GM18870 (cell line): ENCODE measurements around the gene MYO9A.

ENCODE experiments used
- ATAC-seq: cut with Tn5 transposase; IDR thresholded peaks from one replicate; pipeline ENCODE4 v1.9.1; 2021; ENCODE audit warnings: moderate library complexity; ENCODE audit not compliant: unreplicated experiment

The MYO9A gene, protein sequence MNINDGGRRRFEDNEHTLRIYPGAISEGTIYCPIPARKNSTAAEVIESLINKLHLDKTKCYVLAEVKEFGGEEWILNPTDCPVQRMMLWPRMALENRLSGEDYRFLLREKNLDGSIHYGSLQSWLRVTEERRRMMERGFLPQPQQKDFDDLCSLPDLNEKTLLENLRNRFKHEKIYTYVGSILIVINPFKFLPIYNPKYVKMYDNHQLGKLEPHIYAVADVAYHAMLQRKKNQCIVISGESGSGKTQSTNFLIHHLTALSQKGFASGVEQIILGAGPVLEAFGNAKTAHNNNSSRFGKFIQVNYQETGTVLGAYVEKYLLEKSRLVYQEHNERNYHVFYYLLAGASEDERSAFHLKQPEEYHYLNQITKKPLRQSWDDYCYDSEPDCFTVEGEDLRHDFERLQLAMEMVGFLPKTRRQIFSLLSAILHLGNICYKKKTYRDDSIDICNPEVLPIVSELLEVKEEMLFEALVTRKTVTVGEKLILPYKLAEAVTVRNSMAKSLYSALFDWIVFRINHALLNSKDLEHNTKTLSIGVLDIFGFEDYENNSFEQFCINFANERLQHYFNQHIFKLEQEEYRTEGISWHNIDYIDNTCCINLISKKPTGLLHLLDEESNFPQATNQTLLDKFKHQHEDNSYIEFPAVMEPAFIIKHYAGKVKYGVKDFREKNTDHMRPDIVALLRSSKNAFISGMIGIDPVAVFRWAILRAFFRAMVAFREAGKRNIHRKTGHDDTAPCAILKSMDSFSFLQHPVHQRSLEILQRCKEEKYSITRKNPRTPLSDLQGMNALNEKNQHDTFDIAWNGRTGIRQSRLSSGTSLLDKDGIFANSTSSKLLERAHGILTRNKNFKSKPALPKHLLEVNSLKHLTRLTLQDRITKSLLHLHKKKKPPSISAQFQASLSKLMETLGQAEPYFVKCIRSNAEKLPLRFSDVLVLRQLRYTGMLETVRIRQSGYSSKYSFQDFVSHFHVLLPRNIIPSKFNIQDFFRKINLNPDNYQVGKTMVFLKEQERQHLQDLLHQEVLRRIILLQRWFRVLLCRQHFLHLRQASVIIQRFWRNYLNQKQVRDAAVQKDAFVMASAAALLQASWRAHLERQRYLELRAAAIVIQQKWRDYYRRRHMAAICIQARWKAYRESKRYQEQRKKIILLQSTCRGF (N-terminal part only)

DNA sequence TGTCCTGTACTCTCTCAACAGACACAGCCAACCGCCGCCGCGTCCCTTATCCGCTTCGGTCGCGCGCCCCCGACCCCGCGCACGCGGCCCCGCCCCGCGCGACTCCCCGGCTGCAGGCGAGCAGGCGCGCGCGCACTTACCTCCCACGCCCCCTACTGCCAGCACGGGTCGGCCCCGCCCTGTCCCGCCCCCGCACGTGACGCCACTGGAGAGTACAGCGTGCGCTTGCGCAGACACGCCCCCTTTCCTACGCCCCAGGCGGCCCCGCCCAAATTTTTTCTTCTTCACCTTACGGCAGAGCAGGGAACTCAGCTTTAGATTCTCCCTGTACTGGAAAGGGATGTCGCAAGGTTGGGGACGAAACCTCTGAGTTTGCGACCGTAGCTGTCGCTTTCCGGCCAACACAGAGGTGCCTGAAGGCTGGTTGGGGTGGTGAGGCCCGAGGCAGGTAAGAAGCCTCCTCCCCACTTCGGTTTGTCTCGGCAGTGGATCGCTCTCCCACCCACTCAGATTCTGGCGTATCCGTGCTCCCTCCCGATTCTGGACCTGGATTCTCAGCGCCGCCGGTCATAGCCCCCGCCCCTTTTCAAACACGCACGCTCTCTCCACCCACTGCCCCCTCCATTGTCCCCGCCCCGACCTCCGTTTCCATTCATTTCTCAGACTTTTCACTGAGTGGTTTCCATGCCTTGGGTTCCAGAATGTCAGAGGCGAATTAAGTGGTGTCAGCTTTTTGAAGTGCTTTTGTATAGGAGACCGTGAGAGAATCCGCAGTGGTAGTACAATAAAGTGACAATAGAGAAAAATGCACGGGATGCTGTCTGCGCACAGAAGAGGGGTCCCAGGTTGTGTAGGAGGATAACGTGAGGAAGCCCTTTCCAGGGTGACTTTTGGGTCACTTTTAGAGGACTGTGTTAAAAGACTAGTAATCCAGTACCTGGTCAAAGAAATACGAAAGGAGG is at the start of gene MYO9A, which contains the start of gene SENP8:
Gene MYO9A (minus strand): TSS at position 134 of the 962 bp plus-strand sequence. CDS start 71,587 bp downstream, outside the sequence.
Gene SENP8 (plus strand): TSS at position 387 of the 962 bp plus-strand sequence. CDS start 21,221 bp downstream, outside the sequence.
- peak; percentile 72 for ATAC-seq

GRCh38 chr15:72167445-72167844 is 49.5 kb upstream of the MYO9A start:
- no peak for ATAC-seq

DNA sequence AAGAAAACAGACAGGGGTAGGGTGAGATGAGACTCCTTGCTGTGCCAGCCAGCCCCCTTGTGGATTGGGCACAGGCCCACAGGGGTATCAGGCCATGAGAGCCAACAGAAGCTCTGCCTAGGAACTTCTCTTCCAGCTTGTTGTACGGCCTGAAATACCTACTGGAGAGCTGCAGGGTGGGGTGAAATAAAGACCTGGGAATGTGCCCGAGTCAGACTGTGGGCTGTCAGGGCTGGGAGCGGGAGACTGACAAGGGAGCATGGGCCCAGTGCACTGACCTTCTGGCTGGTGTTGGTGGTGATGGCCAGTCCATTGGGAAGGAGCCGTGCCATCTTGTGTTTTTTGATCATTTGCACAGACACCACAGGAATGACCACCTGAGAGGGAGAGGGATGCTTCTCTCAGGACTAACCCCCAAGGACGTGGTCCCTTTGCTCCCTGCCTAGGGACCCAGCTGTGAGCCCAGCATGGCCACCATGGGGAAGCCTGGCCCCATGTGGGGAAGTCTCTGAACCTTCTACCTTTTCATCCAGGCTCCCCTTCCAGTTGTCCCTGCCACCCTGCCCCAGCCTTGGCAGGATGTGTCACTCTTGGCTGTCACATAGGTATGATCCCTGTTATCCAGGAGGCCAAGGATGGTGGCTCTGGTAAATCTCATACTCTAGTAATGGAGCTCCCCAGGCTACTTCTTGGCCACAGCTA is 48.9 kb upstream of the MYO9A start:
- no peak for ATAC-seq

DNA sequence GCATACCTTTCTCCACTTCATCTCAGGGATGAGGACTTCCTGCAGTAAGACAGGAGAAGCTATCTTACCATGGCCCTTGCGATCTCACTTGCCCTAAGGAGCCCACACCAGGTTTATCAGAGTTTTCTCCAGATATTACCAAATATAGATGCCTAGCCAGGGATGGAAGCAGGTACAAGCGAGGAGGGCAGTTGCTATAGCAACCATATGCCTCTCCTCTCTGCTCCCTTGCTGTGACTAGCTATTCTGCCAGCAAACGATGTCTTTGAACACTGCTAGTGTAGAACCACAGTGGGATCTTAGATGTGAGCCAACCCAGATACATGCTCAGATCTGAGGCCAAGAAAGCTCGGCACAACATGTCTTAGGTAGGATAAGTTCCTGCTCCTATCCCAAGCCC is 45.8 kb upstream of the MYO9A start:
- ATAC-seq = no peak

GRCh38 chr15:72162569-72162968 is 44.6 kb upstream of the MYO9A start:
- no peak for ATAC-seq

DNA sequence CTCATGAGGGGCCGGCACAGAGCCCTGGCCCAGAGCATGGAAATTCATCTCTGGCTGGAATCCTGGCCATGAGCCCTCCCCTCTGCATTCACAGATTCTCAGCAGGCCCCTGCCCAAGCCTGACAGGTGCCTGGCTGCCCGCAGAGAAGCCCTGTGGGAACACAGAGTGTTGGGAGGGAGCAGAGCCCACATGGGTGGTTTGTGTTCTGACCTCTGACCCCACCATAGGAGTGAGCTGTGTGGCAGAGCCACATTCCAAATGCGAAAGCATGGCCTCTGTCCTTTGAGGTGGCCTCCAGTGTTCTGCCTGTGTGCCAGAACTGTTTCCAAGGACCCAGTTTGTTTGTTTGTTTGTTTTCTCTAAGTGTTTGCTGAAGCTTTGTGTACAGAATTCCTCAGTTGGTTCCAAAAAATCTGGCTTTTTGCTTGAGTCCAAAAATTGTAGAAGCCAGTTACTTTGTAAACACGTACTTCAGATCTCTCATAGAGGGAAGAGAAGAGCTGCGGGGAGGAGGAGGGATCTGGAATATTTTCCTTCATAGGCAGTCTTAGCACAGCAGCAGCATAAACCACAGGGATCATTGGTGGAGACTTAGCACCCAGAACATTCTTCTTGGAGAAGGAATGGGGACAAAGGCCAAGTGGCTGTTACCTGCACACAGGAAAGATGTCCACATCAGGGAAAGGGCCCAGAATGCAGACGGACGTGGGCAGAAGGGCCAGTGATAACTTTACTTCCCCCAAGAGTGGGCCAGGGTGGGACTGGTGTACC is 43.6 kb upstream of the MYO9A start:
- no peak for ATAC-seq

GRCh38 chr15:72160696-72161245 is 42.8 kb upstream of the MYO9A start:
- ATAC-seq = no peak

- no peak for ATAC-seq
Measured at GRCh38 chr15:72156928-72157327, 39.0 kb upstream of the MYO9A start.

GRCh38 chr15:72155635-72156616 is 38.0 kb upstream of the MYO9A start:
- no peak for ATAC-seq

DNA sequence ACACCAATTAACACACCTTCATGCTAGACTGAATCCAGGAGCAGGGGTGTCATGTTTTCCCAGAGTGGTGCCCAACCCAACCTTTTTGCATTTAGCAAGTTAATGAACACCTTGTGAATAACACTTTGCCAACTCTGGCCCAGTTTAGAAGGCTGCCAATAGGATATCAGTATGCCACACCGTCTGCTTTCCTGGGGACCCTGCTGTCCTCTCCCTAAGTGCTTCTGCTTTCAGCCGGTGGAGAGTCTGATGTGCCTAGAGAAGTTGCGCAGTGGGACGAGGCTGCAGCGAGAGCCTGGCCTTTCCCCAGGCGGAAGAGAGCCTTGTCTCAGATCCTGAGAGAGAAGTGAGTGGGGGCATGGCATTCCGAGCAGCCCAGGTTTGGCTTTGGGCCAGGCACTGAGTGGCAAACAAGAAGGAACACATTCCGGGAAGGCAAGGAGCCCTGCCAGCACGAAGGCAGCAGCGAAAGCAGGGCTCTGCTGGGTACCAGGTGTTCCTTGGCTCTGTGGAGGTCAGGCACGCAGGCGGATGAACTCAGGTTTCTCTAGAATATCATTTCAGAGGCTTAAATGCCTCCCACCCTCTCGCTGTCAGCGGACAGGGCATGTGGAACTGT is 37.2 kb upstream of the MYO9A start:
- no peak for ATAC-seq

- no peak for ATAC-seq
Measured at GRCh38 chr15:72154316-72154715, 36.4 kb upstream of the MYO9A start.

DNA sequence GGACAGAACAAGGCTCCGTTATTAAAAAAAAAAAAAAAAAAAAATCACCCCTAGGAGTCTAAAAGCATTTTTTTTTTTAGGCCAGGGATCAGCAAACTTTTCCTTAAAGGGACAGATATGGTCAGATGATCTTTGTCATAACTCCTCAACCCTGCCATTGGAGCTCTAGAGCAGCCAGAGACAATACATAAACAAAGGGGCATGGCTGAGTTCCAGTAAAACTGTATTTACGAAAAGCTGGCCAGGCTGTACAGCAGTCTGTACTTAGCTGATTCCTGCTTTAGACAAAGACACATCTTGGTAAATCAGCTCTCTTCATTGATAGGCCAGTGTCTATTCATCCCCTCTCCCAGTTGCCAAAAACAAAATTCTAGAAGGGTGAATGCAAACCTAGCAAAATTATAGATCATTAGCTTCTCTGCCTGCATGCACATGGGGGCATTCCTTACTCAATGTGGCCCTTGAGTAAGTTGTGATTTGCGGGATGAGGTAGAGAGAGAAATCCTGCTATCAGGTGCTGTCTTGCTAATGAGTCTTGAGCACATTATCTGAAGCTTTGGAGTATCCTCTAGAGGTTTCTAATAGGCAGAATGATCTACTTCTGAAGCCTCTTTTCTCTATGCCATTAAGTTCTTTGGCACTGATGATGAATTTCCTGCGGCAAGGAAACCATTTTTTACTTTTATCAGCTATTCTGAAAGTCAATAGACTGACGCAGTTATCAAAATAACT is 35.5 kb upstream of the MYO9A start:
- ATAC-seq = no peak

GRCh38 chr15:72147418-72147817 is 29.5 kb upstream of the MYO9A start:
- no peak for ATAC-seq

DNA sequence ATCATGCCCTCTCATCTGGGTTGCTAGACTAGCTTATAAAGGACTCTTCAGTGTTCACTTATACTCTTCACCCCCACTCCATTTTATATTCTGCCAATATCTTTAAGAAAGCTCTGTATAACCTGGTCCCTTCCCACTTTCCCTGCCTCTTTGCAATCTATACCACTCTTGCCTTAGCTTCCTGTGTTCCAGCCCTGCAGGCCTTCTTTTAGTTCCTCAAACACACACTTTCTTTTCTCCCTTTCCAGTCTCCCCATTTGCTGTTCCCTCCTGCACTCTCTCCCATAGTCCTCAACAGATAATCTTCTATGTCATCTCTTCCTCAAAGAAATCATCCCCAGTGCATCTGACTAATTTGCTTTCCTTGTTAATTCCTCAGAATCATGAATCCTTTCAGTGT is 29.0 kb upstream of the MYO9A start:
- ATAC-seq = no peak

GRCh38 chr15:72146221-72146620 is 28.3 kb upstream of the MYO9A start:
- no peak for ATAC-seq
